Measurements from ENCODE around the gene IL17C. TPM values are rescaled to one million over a fixed set of nuclear protein-coding genes. Genes with fewer than 3 reads are reported as not detected.

Gene IL17C
- total and polyA plus RNA-seq, 4 donors: not detected

- TF ChIP-seq REST (IDR thresholded peaks at IDR 0.05): no peak
- no peak for TF ChIP-seq HNF4G (IDR thresholded peaks at IDR 0.05)
- no peak for TF ChIP-seq SP1 (IDR thresholded peaks at IDR 0.05)
- TF ChIP-seq ATF3 (IDR thresholded peaks at IDR 0.05): no peak
- TF ChIP-seq JUND (IDR thresholded peaks at IDR 0.05): no peak
- no peak for TF ChIP-seq RXRA (IDR thresholded peaks at IDR 0.05)
- TF ChIP-seq FOXA1 (IDR thresholded peaks at IDR 0.05): no peak
- no peak for TF ChIP-seq YY1 (IDR thresholded peaks at IDR 0.05)
- TF ChIP-seq EGR1 (IDR thresholded peaks at IDR 0.05; ENCODE audit: low read depth in 2 of 2): no peak
- no peak for TF ChIP-seq FOXA2 (IDR thresholded peaks at IDR 0.05)
- no peak for TF ChIP-seq MAX (IDR thresholded peaks at IDR 0.05)
Measured at GRCh38 chr16:88687254-88687576, 48.8 kb downstream of the IL17C start (continued).

- no peak overlapping the region for H3K4me3 ChIP-seq (ENCODE audit: low read depth in 1 of 3, low read length in 3 of 3)
- no peak overlapping the region for H3K27ac ChIP-seq (ENCODE audit: low read depth in 1 of 2, low read length in 2 of 2)
- H3K27me3 ChIP-seq (ENCODE audit: control insufficient read depth in 4 of 4, insufficient read depth in 4 of 4, low read length in 3 of 4): no peaks in the 10 kb centered on the region
- H3K9ac ChIP-seq (ENCODE audit: low read depth in 1 of 2, low read length in 2 of 2): no peak overlapping the region
- DNase-seq (ENCODE audit: low spot score): no peak
- 74% methylated on average over 3 of the region's 3 CpGs for WGBS
- H3K36me3 ChIP-seq (ENCODE audit: control insufficient read depth in 4 of 4, insufficient read depth in 3 of 4, low read depth in 1 of 4, low read length in 3 of 4): no peaks in the 10 kb centered on the region
- TF ChIP-seq MAX (IDR thresholded peaks at IDR 0.05): no peak
- no peak for TF ChIP-seq ZBTB33 (IDR thresholded peaks at IDR 0.05)
- TF ChIP-seq ATF3 (IDR thresholded peaks at IDR 0.05): no peak
- TF ChIP-seq CTCF (IDR thresholded peaks at IDR 0.05; ENCODE audit: low read depth, low read length, missing input control): no peak
- TF ChIP-seq JUND (IDR thresholded peaks at IDR 0.05): no peak
- no peak for TF ChIP-seq TAF1 (conservative IDR thresholded peaks at IDR 0.05)
- TF ChIP-seq SP1 (IDR thresholded peaks at IDR 0.05): no peak
- no peak for TF ChIP-seq GABPA (IDR thresholded peaks at IDR 0.05 in 1 of 2, conservative IDR thresholded peaks at IDR 0.05 in 1 of 2)
- no peak for TF ChIP-seq RXRA (IDR thresholded peaks at IDR 0.05)
- TF ChIP-seq FOXA2 (IDR thresholded peaks at IDR 0.05): no peak
- no peak for TF ChIP-seq RAD21 (IDR thresholded peaks at IDR 0.05)
- TF ChIP-seq FOXA1 (IDR thresholded peaks at IDR 0.05): no peak
- TF ChIP-seq EGR1 (IDR thresholded peaks at IDR 0.05; ENCODE audit: low read depth in 2 of 2): no peak
- TF ChIP-seq NR2F2 (IDR thresholded peaks at IDR 0.05): no peak
- no peak for TF ChIP-seq HNF4A (conservative IDR thresholded peaks at IDR 0.05)
- no peak for TF ChIP-seq YY1 (IDR thresholded peaks at IDR 0.05)
- no peaks in the 10 kb centered on the region for H3K9me3 ChIP-seq (ENCODE audit: control insufficient read depth in 4 of 4, low read length in 3 of 4)
- H3K4me1 ChIP-seq (ENCODE audit: control insufficient read depth in 4 of 4, insufficient read depth in 4 of 4, low read length in 3 of 4): peaks cover 7 to 27% (median 19%) of the 10 kb centered on the region in 4 donors
Measured at GRCh38 chr16:88687676-88688012, 49.3 kb downstream of the IL17C start.
